Measurements from ENCODE around the gene FUCA1.
"Not testable (repeated sequence)": the region's sequence is repeated elsewhere in the genome, so short reads cannot be mapped to it uniquely, and the experiment has no call there.

The FUCA1 gene

DNA sequence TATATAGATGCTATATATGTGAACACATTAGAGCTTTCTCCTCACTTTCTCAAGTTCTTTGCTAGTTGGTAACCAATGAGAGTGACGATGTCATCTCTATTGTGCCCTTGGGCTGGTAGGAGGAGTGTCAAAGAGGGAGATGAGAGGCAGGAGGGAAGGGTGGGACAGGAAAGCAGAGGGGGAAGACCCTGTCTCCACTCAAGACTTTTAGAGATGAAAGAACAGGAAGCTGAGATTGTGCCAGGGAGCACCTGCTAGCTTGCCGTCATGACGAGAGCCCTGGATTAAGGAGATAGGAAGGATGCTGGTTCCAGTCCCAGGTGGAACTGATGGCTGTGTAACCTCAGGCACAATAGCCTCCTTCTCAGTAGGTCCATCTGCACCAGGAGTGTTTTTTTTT, 28.4 kb upstream of the FUCA1 start:
- no peak for DNase-seq (ENCODE audit: low read depth in 2 of 2, low spot score in 1 of 2)

DNA sequence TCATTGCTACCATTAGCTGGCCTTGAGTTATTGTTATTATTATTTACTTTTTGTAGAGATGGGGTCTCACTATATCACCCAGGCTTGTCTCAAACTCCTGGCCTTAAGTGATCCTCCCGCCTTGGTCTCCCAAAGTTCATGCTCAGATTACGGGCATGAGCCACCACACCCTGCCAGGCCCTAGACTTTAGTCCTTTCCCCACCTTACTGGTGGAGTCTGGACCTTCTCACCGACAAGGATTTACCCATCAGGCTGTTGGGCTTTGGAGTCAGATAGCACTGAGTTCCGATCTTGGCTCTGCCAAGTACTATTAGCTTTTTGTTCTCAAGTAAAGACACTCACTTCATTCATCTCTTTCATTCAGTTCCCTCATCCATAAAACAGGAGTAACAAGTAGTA, 27.9 kb upstream of the FUCA1 start:
- DNase-seq (ENCODE audit: low read depth in 2 of 2, low spot score in 1 of 2): no peak

DNA sequence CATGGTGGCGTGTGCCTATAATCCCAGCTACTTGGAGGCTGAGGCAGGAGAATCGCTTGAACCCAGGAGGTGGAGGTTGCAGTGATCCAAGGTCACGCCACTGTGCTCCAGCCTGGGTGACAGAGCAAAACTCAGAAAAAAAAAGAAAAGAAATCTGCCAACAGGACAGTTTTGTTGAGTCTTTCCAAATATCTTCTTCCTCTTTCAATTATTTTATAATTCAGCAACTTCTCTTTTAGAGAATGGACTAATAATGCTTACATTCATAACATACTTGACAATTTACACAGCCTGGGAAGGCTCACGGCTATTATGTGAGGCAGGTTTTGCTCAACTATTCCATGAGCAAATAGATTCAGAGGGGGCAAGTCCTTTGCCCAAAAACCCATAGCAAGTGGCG, 27.0 kb upstream of the FUCA1 start:
- no peak for DNase-seq (ENCODE audit: low read depth in 2 of 2, low spot score in 1 of 2)

DNA sequence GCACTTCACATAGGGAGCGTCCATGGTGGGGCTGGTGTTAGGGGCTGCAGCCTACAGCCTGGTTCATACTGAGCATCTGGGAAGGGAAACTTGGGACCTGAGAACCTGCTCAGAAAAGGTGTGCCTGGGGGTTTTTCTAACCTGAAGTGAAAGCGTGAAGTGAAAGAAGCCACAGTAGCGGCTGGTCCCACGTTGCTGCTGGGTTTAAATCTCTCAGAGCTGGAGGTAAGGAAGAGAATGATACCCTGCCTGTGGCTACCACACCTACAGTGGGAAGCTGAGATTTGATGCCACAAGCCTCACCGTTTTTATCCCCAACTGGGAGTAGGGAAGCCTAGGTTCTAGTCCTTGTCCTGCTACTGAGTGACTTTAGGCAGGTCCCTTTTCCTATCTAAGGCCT, 21.0 kb upstream of the FUCA1 start:
- DNase-seq (ENCODE audit: low read depth in 2 of 2, low spot score in 1 of 2): no peak

DNA sequence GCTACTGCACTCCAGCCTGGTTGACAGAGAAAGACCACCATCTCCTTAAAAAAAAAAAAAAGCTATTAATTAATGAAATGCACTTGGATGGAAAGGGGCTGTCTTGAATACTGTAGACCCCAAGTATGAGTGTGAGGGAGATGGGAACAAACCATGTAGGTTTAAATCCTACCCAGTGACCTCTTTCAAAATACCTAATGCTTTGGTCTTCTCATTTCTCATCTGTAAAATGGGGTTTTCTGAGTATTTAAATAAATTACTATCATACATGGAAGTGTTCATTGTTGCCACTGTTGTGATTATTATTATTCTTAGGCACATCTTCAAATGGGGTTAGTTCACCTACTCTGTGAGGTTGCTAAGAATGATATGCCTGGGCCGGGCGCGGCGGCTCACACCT, 17.1 kb upstream of the FUCA1 start:
- DNase-seq (ENCODE audit: low read depth in 2 of 2, low spot score in 1 of 2): no peak

DNA sequence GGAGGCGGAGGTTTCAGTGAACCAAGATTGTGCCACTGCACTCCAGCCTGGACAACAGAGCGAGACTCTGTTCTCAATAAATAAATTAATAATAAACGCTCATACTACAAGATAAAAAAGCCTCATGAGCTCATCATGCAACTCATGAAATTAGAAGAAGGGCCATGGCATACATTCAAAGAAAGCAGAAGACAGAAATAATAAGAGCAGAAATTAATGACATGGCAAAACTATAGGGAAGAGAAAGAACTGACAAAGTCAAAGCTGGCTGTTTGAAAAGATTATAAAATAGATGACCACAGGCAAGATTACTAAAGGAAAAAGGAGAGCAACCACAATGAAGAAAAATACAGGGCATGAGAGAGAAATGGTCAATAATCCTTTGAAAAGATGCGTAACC, 14.7 kb upstream of the FUCA1 start:
- no peak for DNase-seq (ENCODE audit: low read depth in 2 of 2, low spot score in 1 of 2)

DNA sequence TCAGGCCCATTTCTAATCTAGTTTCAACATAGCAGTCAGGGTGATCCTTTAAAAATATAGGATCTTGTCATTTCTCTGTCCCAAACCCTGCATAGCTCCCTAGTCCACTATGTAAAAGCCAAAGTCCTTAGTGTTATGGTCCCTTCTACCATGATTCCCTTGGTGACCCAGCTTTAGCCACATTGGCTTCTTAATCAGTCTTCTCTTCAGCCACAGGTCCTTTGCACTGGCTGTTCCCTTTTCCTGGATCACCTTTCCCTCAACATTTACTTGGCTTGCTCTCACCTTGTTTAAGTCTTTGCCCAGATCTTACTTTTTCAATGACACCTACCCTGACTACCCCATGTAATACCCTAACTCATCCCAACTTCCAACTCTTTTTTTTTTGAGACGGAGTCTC, 11.7 kb upstream of the FUCA1 start:
- DNase-seq (ENCODE audit: low read depth in 2 of 2, low spot score in 1 of 2): no peak

DNA sequence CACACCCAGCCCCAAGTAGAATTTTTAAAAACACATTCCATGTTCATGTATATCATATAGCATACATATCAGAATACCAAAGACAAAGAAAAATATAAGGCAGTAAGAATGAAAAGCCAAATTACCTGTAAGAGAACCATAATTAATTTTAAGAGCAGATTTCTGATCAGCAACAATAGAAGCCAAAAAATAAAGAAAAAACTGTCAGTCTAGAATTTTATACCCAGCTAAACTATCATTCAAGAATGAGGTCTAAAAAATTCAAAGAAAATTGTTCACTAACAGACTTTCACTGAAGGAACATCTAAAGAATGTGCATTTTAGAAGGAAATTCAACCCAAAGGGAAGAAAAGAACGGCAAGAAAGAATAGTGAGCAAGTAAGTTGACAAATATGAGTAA, 10.6 kb upstream of the FUCA1 start:
- no peak for DNase-seq (ENCODE audit: low read depth in 2 of 2, low spot score in 1 of 2)

DNA sequence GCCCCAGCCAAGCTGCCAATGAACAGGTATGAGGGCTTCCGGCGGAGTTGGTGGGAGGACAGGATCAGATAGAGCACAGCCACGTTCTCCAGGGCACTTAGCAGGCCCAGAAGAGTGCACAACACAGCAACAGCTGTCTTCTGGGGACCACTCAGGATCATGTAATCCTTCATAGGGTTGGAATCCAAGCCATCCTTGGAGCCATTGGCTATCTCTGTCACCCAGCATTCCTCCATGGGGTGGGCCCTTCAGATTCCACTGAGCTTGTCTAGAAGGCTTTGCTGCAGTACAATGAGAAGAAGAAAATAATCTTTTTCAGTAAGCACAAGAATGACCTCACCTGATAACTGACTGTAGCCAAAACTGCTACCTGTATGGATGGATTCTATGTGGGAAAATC, 7.3 kb upstream of the FUCA1 start:
- no peak for DNase-seq (ENCODE audit: low read depth in 2 of 2, low spot score in 1 of 2)

DNA sequence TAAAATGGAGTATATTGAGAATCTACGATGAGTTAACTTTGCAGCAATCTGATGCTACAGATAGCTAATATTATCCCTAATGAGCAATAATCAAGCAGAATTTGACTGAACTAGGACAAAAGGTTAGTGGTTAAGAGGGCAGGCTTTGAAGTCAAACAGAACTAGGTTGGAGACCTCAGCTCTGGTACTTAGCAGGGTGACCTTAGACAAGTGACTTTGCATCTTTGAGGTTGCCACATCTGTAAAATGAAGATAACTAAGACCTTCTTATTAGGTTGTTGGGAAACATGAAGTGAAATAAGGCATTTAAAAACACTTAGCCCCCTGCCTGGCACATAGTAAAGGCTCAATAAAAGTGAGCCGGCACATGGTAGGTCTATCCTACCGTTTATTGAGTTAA, 4.3 kb upstream of the FUCA1 start:
- DNase-seq (ENCODE audit: low read depth in 2 of 2, low spot score in 1 of 2): no peak

DNA sequence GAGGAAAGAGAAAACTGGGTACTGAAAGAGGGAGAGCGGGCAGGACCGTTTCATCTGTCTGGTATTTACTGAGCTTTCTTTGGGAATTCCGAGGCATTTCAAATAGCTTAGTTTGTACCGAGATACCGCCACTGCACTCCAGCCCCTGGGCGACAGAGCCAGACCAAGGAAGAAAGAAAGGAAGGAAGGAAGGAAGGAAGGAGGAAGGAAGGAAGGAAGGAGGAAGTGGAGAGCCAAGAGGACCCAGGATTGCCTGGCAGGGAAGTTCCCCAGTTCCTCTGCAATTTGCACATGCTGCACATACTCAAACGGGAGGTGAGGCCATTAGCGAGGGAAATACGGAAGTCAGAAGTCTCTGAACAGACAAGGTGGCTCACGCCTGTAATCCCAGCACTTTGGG, 961 bp upstream of the FUCA1 start:
- DNase-seq (ENCODE audit: low read depth in 2 of 2, low spot score in 1 of 2): no peak

DNA sequence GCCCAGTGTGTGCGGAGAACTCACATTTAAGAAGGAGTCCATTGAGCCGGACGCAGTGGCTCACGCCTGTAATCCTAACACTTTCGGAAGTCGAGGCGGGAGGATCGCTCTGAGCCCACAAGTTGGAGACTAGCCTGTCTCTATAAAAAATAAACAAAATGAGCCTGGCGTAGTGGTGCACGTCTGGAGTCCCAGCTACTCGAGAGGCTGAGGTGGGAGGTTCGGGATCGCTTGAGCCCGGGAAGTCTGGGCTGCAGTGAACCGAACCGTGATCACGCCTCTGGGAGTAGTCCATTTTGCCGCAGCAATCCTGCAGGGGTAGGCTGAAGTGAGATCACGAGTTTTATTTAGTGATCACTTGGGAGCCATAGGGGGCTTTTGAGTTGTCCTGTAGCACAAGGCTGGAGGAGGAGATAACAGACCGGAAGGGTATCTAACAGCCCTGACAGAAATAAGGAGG, 497 bp upstream of the FUCA1 start:
- no peak for DNase-seq (ENCODE audit: low read depth in 2 of 2, low spot score in 1 of 2)

DNA sequence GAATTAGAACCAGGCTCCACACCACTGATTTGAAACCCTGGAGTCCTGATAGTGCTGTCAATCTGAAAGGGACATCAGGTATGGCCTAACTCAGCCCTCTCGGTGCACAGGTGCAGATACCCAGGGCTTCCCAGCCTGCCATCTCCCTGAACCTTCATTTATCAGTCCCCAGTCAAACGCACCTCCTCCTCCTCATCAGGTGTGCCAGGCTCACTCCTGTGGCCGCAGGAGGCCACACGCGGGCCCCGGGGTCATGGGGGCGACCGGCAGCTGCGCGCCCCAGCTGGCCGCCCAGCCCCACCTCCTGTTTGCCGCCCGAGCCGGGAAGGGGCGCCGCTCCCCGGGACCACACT, 572 bp downstream of the FUCA1 start:
- DNase-seq (ENCODE audit: low read depth in 2 of 2, low spot score in 1 of 2): no peak

DNA sequence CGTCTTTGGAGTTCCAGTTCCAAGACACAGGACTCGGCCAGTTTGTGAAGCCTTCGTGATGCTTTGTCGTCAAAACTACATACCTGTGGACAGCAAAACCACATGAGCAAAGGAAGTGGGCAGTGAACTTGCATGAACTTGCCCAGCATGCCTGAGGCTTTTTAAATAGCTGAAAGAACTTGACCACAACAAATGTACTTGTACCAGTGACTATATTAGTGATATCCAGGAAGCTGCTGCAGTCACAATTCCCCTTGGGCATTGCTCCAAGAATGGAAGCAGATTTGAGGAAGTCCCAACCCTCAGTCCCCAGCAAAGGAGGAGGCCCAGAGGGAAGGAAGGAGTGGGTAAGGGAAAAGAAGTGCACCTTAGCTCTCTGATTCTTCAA, 2.6 kb downstream of the FUCA1 start:
- no peak for DNase-seq (ENCODE audit: low read depth in 2 of 2, low spot score in 1 of 2)

DNA sequence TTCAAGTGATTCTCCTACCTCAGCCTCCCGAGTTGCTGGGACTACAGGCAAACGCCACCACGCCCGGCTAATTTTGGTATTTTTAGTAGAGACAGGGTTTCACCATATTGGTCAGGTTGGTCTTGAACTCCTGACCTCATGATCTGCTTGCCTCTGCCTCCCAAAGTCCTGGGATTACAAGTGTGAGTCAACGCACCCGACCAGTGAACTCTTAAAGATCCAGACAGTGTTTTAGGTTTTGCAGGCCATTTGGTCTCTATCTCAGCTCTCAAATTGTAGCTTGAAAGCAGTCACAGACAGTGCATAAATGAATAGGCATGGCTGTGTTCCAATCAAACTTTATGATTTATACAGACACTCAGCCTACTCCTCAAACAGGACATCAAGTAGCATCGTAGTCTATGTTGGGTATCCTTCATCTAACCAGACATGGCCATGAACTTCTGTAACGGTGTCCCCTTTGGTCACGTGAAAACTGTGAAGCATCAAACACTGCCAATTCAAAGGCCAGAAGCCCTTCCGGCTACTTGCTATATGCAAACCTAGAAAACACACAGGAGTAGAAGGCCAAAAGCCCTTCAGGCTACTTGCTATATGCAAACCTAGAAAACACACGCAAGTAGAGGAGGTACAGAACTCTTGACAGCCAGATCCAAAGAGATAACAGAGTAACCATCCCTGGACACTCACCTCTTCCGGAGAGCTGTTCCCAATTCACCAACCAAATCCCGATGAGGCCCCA, 3.1 kb downstream of the FUCA1 start:
- no peak for DNase-seq (ENCODE audit: low read depth in 2 of 2, low spot score in 1 of 2)

DNA sequence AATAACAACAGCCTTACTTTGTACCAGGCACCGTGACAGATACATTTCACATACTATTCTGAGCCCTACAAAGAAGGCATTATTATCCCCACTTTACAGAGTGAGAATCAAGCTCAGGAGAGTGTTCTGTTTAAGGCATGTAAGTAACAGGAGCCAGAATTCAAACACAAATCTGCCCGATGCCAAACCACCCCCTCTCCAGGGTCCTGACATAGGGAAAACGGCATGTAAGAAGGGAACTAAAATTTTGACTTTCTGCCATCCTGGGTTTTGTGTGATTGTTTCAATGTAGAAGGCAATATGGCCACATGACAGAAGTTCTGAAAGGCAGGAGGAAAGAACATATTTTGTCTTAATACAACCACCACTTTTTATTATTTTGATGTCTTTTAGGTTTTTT, 5.5 kb downstream of the FUCA1 start:
- no peak for DNase-seq (ENCODE audit: low read depth in 2 of 2, low spot score in 1 of 2)

DNA sequence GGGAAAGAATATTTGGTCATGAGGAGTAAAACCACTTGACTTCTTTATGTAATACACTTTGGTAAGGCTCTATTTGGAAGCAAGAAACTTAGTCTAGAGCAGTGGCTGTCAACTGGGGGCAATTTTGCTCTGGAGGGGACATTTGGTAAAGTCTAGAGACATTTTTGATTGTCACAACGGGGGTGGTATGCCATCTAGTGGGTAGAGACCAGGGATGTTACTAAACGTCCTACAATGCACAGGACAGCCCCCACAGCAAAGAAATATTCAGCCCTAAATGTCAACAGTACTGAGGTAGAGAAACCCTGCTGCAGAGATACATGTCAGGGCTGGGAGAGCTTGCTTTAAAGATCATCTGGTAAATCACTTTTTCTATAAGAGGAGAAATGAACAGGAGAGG, 13.5 kb downstream of the FUCA1 start:
- no peak for DNase-seq (ENCODE audit: low read depth in 2 of 2, low spot score in 1 of 2)

DNA sequence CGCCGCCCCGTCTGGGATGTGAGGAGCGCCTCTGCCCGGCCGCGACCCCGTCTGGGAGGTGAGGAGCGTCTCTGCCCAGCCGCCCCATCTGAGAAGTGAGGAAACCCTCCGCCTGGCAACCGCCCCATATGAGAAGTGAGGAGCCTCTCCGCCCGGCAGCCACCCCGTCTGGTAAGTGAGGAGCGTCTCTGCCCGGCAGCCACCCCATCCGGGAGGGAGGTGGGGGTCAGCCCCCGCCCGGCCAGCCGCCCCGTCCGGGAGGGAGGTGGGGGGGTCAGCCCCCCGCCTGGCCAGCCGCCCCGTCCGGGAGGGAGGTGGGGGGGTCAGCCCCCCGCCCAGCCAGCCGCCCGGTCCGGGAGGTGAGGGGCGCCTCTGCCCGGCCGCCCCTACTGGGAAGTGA, 15.0 kb downstream of the FUCA1 start:
- DNase-seq (ENCODE audit: low read depth in 2 of 2, low spot score in 1 of 2): not testable (repeated sequence)

DNA sequence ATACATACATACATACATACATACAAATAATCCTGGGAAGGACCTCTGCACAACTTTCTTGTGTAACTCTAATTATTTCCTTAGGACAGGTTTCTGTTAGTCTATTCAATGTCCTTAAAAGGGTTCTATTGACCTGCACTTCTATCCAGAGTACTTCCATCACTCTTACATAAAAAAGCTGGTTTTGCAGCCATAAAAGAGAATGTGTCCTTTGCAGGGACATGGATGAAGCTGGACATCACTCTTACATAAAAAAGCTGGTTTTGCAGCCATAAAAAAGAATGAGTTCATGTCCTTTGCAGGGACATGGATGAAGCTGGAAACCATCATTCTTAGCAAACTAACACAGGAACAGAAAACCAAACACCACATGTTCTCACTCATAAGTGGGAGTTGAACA, 16.7 kb downstream of the FUCA1 start:
- DNase-seq (ENCODE audit: low read depth in 2 of 2, low spot score in 1 of 2): not testable (repeated sequence)

DNA sequence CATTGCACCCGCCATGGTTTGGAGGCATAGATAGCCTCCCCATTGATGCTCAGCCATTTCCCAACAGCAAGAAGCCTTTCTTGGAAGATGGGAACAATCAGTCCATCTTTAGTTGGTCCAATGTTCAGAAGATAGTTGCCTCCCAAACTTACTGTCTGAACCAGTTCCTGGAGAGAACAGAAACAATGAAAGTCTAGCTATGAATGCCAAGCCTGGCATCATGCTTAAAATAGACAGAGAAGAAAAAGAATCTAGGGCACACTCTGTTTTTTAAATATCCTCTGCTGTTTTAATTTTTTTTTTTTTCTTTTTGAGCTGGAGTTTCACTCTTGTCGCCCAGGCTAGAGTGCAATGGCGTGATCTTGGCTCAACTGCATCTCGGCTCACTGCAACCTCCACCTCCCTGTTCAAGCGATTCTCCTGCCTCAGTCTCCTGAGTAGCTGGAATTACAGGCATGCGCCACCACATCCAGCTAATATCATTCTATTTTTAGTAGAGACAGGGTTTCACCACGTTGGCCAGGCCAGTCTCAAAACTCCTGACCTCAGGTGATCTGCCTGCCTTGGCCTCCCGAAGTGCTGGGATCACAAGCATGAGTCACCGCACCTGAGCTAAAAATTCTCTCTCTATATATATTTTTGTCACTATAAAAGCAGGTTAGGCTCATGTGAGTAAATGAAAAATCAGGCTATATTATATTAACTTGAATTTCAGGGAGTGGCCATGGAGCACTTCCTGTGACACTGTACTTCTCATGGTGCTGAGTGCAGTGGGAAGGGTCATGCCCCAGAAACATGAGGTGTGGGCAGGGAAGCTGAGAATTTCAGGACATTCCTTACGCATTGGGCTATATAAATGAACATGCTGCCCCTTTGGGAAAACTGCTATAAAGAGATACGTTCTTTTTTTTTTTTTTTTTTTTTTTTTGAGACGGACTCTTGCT, 19.1 kb downstream of the FUCA1 start:
- no peak for DNase-seq (ENCODE audit: low read depth in 2 of 2, low spot score in 1 of 2)

DNA sequence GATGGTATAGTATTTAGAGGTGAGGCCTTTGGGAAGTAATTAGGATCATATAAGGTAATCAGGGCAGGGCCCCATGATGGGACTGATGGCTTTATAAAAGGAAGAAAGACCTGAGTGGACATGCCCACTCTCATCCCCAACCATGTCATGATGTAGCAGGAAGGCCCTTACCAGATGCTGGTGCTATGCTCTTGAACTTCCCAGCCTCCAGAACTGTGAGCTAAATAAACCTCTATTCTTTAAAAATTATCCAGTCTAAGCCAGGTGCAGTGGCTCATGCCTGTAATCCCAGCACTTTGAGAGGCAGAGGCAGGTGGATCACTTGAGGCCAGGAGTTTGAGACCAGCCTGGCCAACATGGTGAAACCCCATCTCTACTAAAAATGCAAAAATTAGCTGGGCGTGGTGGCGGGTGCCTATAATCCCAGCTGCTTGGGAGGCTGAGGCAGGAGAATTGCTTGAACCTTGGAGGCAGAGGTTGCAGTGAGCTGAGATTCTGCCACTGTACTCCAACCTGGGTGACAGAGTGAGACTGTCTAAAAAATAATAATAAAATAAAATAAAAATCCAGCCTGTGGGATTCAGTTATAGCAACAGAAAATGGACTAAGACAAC, 20.5 kb downstream of the FUCA1 start:
- not testable (repeated sequence) for DNase-seq (ENCODE audit: low read depth in 2 of 2, low spot score in 1 of 2)

DNA sequence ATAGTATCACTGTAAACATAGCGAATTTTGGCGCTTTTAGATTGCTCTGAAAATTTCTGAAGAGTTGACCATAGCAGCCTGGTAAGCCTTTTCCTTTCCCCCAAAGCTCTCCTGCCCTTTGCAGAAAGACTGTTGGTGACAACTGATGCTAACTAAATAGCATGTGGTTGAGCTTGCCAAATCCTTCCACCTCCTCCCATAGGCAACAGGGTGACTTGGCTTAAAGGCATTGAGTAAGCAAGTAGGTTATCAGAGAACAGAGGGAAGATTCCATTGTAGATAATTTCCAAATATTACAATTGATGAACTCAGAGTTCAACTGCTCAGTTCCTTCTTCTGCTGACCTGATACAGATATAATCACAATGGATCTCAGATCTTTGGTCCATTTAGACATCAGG, 22.9 kb downstream of the FUCA1 start:
- DNase-seq (ENCODE audit: low read depth in 2 of 2, low spot score in 1 of 2): no peak

All from stimulated activated CD8-positive, alpha-beta memory T cell treated with anti-CD3 and anti-CD28 coated beads, Interleukin-4, amount 100 ng/mL, for 4 hours (primary cell).